ENCODE data around the gene COPA.

COPA gene

DNA sequence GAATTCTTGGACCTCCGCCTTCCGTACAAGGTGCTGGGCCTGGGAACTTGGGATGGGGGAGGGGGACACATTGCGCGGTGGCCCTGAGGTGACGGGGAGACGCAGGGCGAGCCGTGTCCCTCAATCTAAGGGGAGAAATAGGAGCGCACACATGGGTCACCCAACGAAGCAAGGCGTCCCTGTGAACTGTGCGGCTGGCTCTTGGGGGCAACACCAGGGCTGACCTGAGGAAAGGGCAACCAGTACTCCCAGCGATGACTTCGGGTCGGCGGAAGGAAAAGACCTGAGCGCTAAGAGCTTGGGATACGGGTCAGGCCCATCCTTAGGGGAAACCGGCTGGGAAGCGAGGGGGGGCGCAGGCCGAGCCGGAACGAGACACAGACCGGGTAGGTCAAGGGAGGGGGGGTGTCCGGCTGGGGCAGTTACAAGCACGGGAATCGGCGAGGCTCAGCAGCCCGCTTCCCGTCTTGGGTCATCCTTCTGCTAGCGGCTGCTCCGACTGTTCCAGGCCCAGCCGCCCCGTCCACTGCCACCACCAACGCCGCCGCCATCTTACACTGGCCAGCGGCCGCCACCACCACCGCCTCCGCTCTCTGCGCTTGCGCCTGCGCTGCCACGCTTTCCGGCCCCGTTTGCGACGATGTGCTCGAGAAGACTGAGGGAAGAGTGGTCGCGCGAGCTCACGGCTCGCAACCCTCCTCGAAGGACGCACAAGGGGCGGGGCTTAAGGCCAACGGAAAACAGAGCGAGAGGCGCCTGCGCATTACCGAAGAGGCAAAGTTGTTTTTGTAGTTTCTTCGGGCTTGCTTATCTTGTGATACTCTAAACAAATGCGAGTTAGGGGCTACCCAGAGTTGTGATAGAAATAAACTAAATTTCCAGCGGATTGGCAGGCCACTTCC lies 80.9 kb downstream of the COPA start, which contains the start of gene DCAF8:
Gene DCAF8 (minus strand): TSS at position 657 of the 902 bp plus-strand sequence. CDS start 18,541 bp downstream, outside the sequence.
- Histone ChIP-seq H3K4me3 (ENCODE audit: low read depth, low read length) (peak within 1 kb of the TSS; percentile 97), H3K36me3 (no peaks in the 10 kb centered on the region), H3K9me3 (no peaks in the 10 kb centered on the region), H3K4me1 (peaks cover 3% of the 10 kb centered on the region; the same call in 1 of the 2 replicates), H3K27me3 (peaks cover 3% of the 10 kb centered on the region)
- peak; percentile 99 for DNase-seq
- TF ChIP-seq CTCF (IDR thresholded peaks at IDR 0.05; ENCODE audit: low read depth, low read length), result no peak

DNA sequence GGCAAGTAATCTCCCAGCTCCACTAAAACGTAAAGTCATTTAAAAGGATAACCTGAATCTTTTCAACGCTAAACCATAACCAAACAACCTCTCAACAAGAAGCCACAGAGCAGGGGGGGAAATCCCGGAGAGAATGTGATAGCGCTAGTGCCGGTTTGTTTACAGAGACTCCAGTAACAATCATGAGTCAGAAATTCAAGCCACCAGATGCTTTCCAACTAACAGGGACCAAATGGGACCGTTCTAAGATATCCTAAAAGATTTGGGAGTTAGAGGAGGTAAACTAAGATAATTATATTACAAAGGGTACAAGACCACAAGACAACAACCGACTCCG lies 81.5 kb downstream of the COPA start:
- Histone ChIP-seq H3K4me1 (peaks cover 3% of the 10 kb centered on the region; the same call in 1 of the 2 replicates), H3K4me3 (ENCODE audit: low read depth, low read length) (peak overlapping the region; percentile 97), H3K36me3 (no peaks in the 10 kb centered on the region), H3K27me3 (no peaks in the 10 kb centered on the region), H3K9me3 (no peaks in the 10 kb centered on the region)
- DNase-seq, result no peak
- no peak for TF ChIP-seq CTCF (IDR thresholded peaks at IDR 0.05; ENCODE audit: low read depth, low read length)

DNA sequence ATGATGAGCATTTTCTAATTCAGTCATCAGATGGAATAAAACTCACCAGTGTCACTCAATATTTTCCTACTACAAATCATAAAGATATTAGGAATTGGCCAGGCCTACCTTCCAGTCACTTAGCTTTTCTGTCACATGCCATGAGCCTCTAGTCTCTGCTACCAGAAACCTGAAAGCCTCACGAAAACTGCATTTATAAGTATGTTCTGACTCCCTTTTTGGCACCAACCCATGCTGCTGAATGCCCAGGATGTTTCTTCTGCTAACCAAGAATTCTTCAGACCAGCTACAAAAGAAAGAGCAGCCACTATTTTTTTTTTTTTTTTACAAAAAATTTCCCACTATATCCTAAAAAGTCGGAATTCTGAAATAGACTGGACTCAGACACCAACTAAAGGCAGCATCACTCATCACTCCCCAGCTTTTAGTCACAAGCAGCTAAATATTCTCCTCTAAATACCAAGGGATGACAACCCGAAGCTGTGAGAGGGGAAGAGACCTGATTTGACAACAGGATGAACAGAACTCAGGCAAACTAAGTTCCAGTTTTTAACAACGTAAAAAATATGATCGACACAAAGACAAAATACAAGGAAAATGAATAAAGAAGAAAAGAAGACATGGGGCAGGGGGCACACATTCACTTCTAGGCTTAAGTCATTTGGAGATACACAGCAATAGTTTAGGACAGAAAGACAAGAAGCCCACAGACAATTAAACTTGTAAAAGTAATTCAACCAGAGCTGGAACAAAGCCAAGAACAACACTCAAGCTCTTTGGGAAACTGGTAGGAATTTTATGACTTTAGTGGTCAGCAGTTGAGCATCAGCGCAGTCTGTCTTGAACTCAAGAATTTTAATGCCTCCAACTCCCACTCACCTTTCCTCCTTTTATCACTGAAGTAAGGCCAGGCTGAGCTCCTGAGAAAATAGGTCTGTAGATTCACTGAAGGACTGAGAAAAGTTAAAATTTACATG lies 82.4 kb downstream of the COPA start:
- Histone ChIP-seq H3K4me3 (ENCODE audit: low read depth, low read length) (peak overlapping the region; percentile 97), H3K27me3 (no peaks in the 10 kb centered on the region), H3K4me1 (peaks cover 3% of the 10 kb centered on the region; the same call in 1 of the 2 replicates), H3K9me3 (no peaks in the 10 kb centered on the region), H3K36me3 (no peaks in the 10 kb centered on the region)
- no peak for DNase-seq
- TF ChIP-seq CTCF (IDR thresholded peaks at IDR 0.05; ENCODE audit: low read depth, low read length), result no peak

- DNase-seq, result no peak
- Histone ChIP-seq H3K4me3 (ENCODE audit: low read depth, low read length) (no peak overlapping the region), H3K9me3 (no peaks in the 10 kb centered on the region), H3K4me1 (peaks cover 3% of the 10 kb centered on the region; the same call in 1 of the 2 replicates), H3K27me3 (no peaks in the 10 kb centered on the region), H3K36me3 (no peaks in the 10 kb centered on the region)
- no peak for TF ChIP-seq CTCF (IDR thresholded peaks at IDR 0.05; ENCODE audit: low read depth, low read length)
These were observed 84.8 kb downstream of the COPA start for GRCh38 chr1:160258177-160258798.

DNA sequence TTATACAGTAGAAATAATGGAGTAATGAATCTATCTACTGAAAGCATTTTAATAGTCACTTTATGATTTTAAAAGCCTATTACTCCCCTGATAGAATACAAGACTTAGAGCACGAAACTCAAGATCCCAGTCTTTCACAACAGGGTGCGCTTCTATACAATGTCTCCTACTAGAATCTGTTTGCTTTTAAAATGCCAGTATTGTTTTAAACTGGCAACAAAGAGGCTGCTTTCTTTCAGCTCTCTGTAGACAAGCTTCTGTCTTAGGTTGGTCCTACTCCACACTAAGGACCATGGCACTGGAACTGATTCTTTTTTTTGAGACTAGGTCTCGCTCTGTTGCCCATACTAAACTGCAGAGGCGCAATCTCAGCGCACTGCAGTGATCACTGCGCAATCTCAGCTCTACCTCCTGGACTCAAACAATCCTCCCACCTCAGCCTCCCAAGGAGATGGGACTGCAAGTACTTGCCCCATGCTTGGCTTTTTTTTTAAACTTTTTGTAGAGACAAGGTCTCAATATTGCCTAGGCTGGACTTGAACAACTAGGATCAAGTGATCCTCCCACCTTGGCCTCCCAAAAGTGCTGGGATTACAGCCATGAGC lies 85.5 kb downstream of the COPA start:
- Histone ChIP-seq H3K27me3 (no peaks in the 10 kb centered on the region), H3K4me1 (peaks cover 3% of the 10 kb centered on the region; the same call in 1 of the 2 replicates), H3K9me3 (no peaks in the 10 kb centered on the region), H3K36me3 (no peaks in the 10 kb centered on the region), H3K4me3 (ENCODE audit: low read depth, low read length) (no peak overlapping the region)
- no peak for DNase-seq
- TF ChIP-seq CTCF (IDR thresholded peaks at IDR 0.05; ENCODE audit: low read depth, low read length), result no peak

Data from BE2C (cell line).